ENCODE data around the gene TAF1D. TPM values are rescaled to one million over a fixed set of nuclear protein-coding genes. Genes with fewer than 3 reads are reported as not detected.

The TAF1D gene
- total RNA-seq, 1 donor from 2014 or later = 145 TPM

- FAIRE-seq = no peak
- no peak overlapping the region for H3K27ac Mint-ChIP-seq (ENCODE audit: unreplicated experiment)
- Histone ChIP-seq H3K4me1 (ENCODE audit: insufficient read depth, low read length) (peaks cover 4% of the 10 kb centered on the region), H4K20me1 (ENCODE audit: insufficient read depth, low read length) (no peaks in the 10 kb centered on the region), H3K4me2 (ENCODE audit: low read length) (no peak overlapping the region), H3K36me3 (ENCODE audit: insufficient read depth, low read length) (peaks cover 14% of the 10 kb centered on the region), H3K27ac (ENCODE audit: low read depth, low read length) (no peak overlapping the region), H3K27me3 (ENCODE audit: insufficient read depth, low read length) (no peaks in the 10 kb centered on the region), H2AFZ (ENCODE audit: low read depth, low read length) (no peak overlapping the region), H3K9me3 (ENCODE audit: insufficient read depth, low read depth, low read length) (no peaks in the 10 kb centered on the region), H3K4me3 (ENCODE audit: insufficient read depth, low read depth, low read length) (no peak overlapping the region), H3K79me2 (ENCODE audit: insufficient read depth, low read length) (peaks cover 2% of the 10 kb centered on the region), H3K9ac (ENCODE audit: low read length) (no peak overlapping the region)
- H3K27me3 Mint-ChIP-seq (ENCODE audit: low read depth, unreplicated experiment) = no peaks in the 10 kb centered on the region
- DNase-seq (ENCODE audit: low read depth) = no peak
- H3K4me3 Mint-ChIP-seq (ENCODE audit: unreplicated experiment) = no peak overlapping the region
- peaks cover 13% of the 10 kb centered on the region for H3K4me1 Mint-ChIP-seq (ENCODE audit: low read depth, unreplicated experiment)
- H3K9me3 Mint-ChIP-seq (ENCODE audit: unreplicated experiment) = no peaks in the 10 kb centered on the region
- no peak for TF ChIP-seq EZH2 (IDR thresholded peaks at IDR 0.05; ENCODE audit: insufficient read depth, low read length)
- TF ChIP-seq, protein P1, sequence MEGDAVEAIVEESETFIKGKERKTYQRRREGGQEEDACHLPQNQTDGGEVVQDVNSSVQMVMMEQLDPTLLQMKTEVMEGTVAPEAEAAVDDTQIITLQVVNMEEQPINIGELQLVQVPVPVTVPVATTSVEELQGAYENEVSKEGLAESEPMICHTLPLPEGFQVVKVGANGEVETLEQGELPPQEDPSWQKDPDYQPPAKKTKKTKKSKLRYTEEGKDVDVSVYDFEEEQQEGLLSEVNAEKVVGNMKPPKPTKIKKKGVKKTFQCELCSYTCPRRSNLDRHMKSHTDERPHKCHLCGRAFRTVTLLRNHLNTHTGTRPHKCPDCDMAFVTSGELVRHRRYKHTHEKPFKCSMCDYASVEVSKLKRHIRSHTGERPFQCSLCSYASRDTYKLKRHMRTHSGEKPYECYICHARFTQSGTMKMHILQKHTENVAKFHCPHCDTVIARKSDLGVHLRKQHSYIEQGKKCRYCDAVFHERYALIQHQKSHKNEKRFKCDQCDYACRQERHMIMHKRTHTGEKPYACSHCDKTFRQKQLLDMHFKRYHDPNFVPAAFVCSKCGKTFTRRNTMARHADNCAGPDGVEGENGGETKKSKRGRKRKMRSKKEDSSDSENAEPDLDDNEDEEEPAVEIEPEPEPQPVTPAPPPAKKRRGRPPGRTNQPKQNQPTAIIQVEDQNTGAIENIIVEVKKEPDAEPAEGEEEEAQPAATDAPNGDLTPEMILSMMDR (IDR thresholded peaks at IDR 0.05; ENCODE audit: insufficient read depth, low read depth, low read length) = no peak
- H3K36me3 Mint-ChIP-seq (ENCODE audit: low read depth, unreplicated experiment) = peaks cover 9% of the 10 kb centered on the region
Measured at GRCh38 chr11:93719310-93719709, 22.0 kb downstream of the TAF1D start.

DNA sequence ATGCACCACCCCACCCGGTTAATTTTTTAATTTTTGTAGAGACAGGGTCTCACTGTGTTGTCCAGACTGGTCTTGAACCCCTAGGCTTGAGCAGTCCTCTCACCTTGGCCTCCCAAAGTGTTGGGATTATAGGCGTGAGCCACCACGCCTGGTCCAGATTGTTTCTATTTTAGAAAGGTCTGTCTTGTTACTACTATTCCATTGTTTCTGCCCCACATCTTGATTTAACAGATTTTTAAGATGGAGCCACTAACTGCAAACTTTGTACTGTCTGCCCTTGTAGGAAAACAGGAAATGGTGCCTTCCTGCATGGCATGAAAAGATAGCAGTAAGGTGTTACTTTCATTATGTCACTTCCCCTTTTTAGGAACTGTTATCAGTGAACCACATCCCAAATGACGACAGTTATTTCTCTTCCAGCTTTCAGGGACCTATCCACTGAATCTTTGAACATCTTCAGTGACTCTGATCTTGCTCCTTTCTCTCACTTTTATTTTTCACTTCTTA, 23.2 kb downstream of the TAF1D start:
- Histone ChIP-seq H3K4me3 (ENCODE audit: insufficient read depth, low read depth, low read length) (no peak overlapping the region), H3K27ac (ENCODE audit: low read depth, low read length) (no peak overlapping the region), H3K9ac (ENCODE audit: low read length) (no peak overlapping the region), H3K9me3 (ENCODE audit: insufficient read depth, low read depth, low read length) (no peaks in the 10 kb centered on the region), H3K27me3 (ENCODE audit: insufficient read depth, low read length) (no peaks in the 10 kb centered on the region), H3K79me2 (ENCODE audit: insufficient read depth, low read length) (peaks cover 2% of the 10 kb centered on the region), H3K4me2 (ENCODE audit: low read length) (no peak overlapping the region), H3K4me1 (ENCODE audit: insufficient read depth, low read length) (peaks cover 4% of the 10 kb centered on the region), H3K36me3 (ENCODE audit: insufficient read depth, low read length) (peaks cover 14% of the 10 kb centered on the region), H2AFZ (ENCODE audit: low read depth, low read length) (no peak overlapping the region), H4K20me1 (ENCODE audit: insufficient read depth, low read length) (no peaks in the 10 kb centered on the region)
- TF ChIP-seq, protein P1 (IDR thresholded peaks at IDR 0.05; ENCODE audit: insufficient read depth, low read depth, low read length) = no peak
- TF ChIP-seq EZH2 (IDR thresholded peaks at IDR 0.05; ENCODE audit: insufficient read depth, low read length) = no peak
- Mint-ChIP-seq H3K4me1 (ENCODE audit: low read depth, unreplicated experiment) (peaks cover 16% of the 10 kb centered on the region), H3K27me3 (ENCODE audit: low read depth, unreplicated experiment) (no peaks in the 10 kb centered on the region), H3K27ac (ENCODE audit: unreplicated experiment) (no peak overlapping the region), H3K9me3 (ENCODE audit: unreplicated experiment) (no peaks in the 10 kb centered on the region), H3K4me3 (ENCODE audit: unreplicated experiment) (no peak overlapping the region), H3K36me3 (ENCODE audit: low read depth, unreplicated experiment) (peaks cover 10% of the 10 kb centered on the region)
- FAIRE-seq (no peak), DNase-seq (ENCODE audit: low read depth) (no peak)

GRCh38 chr11:93717501-93717900, 23.8 kb downstream of the TAF1D start:
- no peaks in the 10 kb centered on the region for H3K9me3 Mint-ChIP-seq (ENCODE audit: unreplicated experiment)
- FAIRE-seq = no peak
- peaks cover 14% of the 10 kb centered on the region for H3K36me3 ChIP-seq (ENCODE audit: insufficient read depth, low read length)
- H3K27ac ChIP-seq (ENCODE audit: low read depth, low read length) = no peak overlapping the region
- H4K20me1 ChIP-seq (ENCODE audit: insufficient read depth, low read length) = peaks cover 3% of the 10 kb centered on the region
- H3K4me2 ChIP-seq (ENCODE audit: low read length) = peak overlapping the region; percentile 47
- H3K9me3 ChIP-seq (ENCODE audit: insufficient read depth, low read depth, low read length) = no peaks in the 10 kb centered on the region
- peaks cover 16% of the 10 kb centered on the region for H3K4me1 Mint-ChIP-seq (ENCODE audit: low read depth, unreplicated experiment)
- H3K27ac Mint-ChIP-seq (ENCODE audit: unreplicated experiment) = peak overlapping the region; percentile 22
- TF ChIP-seq, protein P1 (IDR thresholded peaks at IDR 0.05; ENCODE audit: insufficient read depth, low read depth, low read length) = no peak
- TF ChIP-seq EZH2 (IDR thresholded peaks at IDR 0.05; ENCODE audit: insufficient read depth, low read length) = no peak
- no peaks in the 10 kb centered on the region for H3K27me3 Mint-ChIP-seq (ENCODE audit: low read depth, unreplicated experiment)
- no peaks in the 10 kb centered on the region for H3K27me3 ChIP-seq (ENCODE audit: insufficient read depth, low read length)
- H3K36me3 Mint-ChIP-seq (ENCODE audit: low read depth, unreplicated experiment) = peaks cover 13% of the 10 kb centered on the region
- H3K9ac ChIP-seq (ENCODE audit: low read length) = no peak overlapping the region
- H3K4me1 ChIP-seq (ENCODE audit: insufficient read depth, low read length) = peaks cover 4% of the 10 kb centered on the region
- H3K4me3 Mint-ChIP-seq (ENCODE audit: unreplicated experiment) = no peak overlapping the region
- no peak overlapping the region for H3K4me3 ChIP-seq (ENCODE audit: insufficient read depth, low read depth, low read length)
- H2AFZ ChIP-seq (ENCODE audit: low read depth, low read length) = no peak overlapping the region
- DNase-seq (ENCODE audit: low read depth) = peak; percentile 68
- H3K79me2 ChIP-seq (ENCODE audit: insufficient read depth, low read length) = peaks cover 2% of the 10 kb centered on the region
